ENCODE data around the gene PATE2.

- TF ChIP-seq POLR2A (IDR thresholded peaks at IDR 0.05; ENCODE audit: low read depth, low read length) = no peak
- TF ChIP-seq POLR2AphosphoS5 (IDR thresholded peaks at IDR 0.05; ENCODE audit: insufficient read depth, low read depth, low read length) = no peak
- no peak for TF ChIP-seq CTCF (IDR thresholded peaks at IDR 0.05; ENCODE audit: extremely low read depth in 1 of 2, insufficient read depth in 1 of 2, low read depth in 1 of 2, low read length in 2 of 2)
These were observed at the start of gene PATE2 for GRCh38 chr11:125778728-125779127.
